Vagina (tissue), 2 donors: ENCODE measurements around the gene COX5A.

ENCODE experiments used
- CTCF ChIP-seq, 3 experiments: fragments of 450-650 bp in 2 of 3; fragments of 200-600 bp in 1 of 3; sonication (generic) in 1 of 3; IDR thresholded peaks; one replicate each; pipeline ENCODE4 v1.5.1; 2017 to 2019; ENCODE audit warnings: antibody characterized with exemption in 3 of 3, mild to moderate bottlenecking in 2 of 3, moderate library complexity in 2 of 3
- POLR2A ChIP-seq, 2 donors: fragments of 450-650 bp; IDR thresholded peaks; one replicate each; pipeline ENCODE4 v1.6.1; 2017; ENCODE audit warnings: antibody characterized with exemption in 2 of 2, mild to moderate bottlenecking in 2 of 2, moderate library complexity in 2 of 2

GRCh38 chr15:74964794-74965193, 26.9 kb upstream of the COX5A start:
- TF ChIP-seq POLR2A (IDR thresholded peaks at IDR 0.05) = no peak
- no peak for TF ChIP-seq CTCF (IDR thresholded peaks at IDR 0.05)
